Natural killer cell treated with Interleukin-12 subunit alpha and Interleukin-12 subunit beta and Interleukin-15 and Interleukin-18, amount 100 ng/mL, for 72 hours (primary cell): ENCODE measurements around the gene WARS2. TPM values are rescaled to one million over a fixed set of nuclear protein-coding genes. Genes with fewer than 3 reads are reported as not detected.

ENCODE experiments used
- ATAC-seq, 2 donors: fragments of 150-1000 bp; cut with Tn5 transposase in 1 of 2; sonication (Bioruptor Pico), chemical (Tn5 transposase) in 1 of 2; 2 replicates each; pipeline ENCODE4 v1.10.0; 2021
- DNase-seq: peaks from one replicate; pipeline ENCODE4 v3.0.0; 2022; ENCODE audit warnings: low spot score
- H3K27ac Mint-ChIP-seq, 2 donors: 1 replicate in 1 of 2; 2 replicates in 1 of 2; pipeline ENCODE4 v1.8.0; 2022; ENCODE audit warnings: mixed read lengths in 2 of 2, mild to moderate bottlenecking in 1 of 2, moderate library complexity in 1 of 2
- H3K27me3 Mint-ChIP-seq, 2 donors: 1 replicate in 1 of 2; 2 replicates in 1 of 2; pipeline ENCODE4 v1.8.0; 2022; ENCODE audit warnings: mixed read lengths in 2 of 2
- H3K36me3 Mint-ChIP-seq: one replicate; pipeline ENCODE4 v1.8.0; 2022; ENCODE audit warnings: mixed read lengths
- H3K4me1 Mint-ChIP-seq, 2 donors: 1 replicate in 1 of 2; 2 replicates in 1 of 2; pipeline ENCODE4 v1.8.0; 2022; ENCODE audit warnings: low read depth in 2 of 2, mixed read lengths in 2 of 2, mild to moderate bottlenecking in 1 of 2
- H3K4me3 Mint-ChIP-seq: one replicate; pipeline ENCODE4 v1.8.0; 2022; ENCODE audit warnings: mixed read lengths
- H3K9me3 Mint-ChIP-seq: 2 replicates; pipeline ENCODE4 v1.8.0; 2022; ENCODE audit warnings: mixed read lengths
- total RNA-seq, 2 donors: library from RNA; stranded (reverse); gene quantifications; one replicate each; pipeline ENCODE4 v1.2.3, GENCODE V29; 2022

Gene WARS2
- total RNA-seq, 2 donors from 2014 or later = 14.3 to 17.1 TPM

DNA sequence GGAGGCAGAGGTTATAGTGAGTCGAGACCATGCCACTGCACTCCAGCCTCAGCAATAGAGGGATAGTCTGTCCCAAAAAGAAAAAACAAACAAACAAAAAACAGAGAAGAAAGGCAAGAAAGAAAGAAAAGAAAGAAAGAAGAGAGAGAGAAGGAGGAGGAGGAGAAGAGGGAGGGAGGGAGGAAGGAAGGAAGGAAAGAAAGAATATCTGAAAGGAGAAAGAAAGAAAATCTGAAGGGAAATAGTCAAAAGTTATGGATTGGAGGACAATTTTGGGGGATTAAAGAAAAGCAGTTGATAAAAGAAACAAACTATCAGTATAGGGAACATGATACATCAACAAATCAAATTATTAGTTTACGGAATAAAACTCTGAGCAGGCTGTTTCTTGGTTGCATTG is 84.9 kb downstream of the WARS2 start:
- ATAC-seq (no peak), DNase-seq (no peak)
- Mint-ChIP-seq H3K9me3 (peaks cover 2% of the 10 kb centered on the region), H3K27ac (no peak overlapping the region), H3K4me1 (no peaks in the 10 kb centered on the region), H3K27me3 (no peaks in the 10 kb centered on the region), H3K4me3 (no peak overlapping the region), H3K36me3 (peaks cover 5% of the 10 kb centered on the region)

DNA sequence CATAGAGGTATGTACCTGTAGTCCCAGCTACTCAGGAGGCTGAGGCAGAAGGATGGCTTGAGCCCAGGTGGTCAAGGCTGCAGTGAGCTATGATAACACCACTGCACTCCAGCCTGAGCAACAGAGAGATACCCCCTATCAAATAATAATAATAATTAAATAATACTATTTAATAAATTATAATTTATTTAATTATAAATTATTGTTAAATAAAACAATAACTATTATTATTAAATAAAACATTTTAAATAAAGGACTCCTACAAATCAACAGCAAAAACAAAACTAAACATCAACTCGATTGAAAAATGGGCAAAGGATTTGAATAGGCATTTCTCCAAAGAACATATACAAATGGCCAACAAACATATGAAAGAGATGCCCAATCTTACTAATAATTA is 86.5 kb downstream of the WARS2 start:
- Mint-ChIP-seq H3K9me3 (peaks cover 9% of the 10 kb centered on the region), H3K4me3 (no peak overlapping the region), H3K27ac (no peak overlapping the region), H3K36me3 (peaks cover 8% of the 10 kb centered on the region), H3K4me1 (peaks cover 0 to 3% of the 10 kb centered on the region in 2 donors), H3K27me3 (no peaks in the 10 kb centered on the region)
- no peak for DNase-seq
- ATAC-seq = no peak

DNA sequence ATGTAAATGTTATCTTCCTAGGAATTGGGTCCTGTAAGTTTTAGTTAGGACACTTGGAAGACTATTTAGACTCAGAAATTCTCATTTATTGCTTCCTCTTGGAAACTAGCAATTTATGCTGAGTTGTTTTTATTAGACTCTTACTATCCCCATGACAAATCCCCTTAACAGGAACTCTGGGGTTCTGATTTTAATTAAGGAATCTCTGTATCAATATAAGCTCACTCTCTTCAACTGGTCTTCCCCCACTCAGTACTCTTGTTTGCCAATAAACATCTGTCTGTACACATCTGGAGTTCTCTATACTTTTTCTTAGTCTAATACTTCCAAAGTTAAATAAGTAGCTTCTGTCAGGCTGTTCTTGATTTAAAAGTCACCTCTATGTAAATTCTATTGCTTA is 88.2 kb downstream of the WARS2 start:
- H3K27me3 Mint-ChIP-seq = no peaks in the 10 kb centered on the region
- H3K4me1 Mint-ChIP-seq = peaks cover 0 to 3% of the 10 kb centered on the region in 2 donors
- peaks cover 8% of the 10 kb centered on the region for H3K36me3 Mint-ChIP-seq
- DNase-seq = no peak
- ATAC-seq = no peak
- H3K27ac Mint-ChIP-seq = no peak overlapping the region
- H3K9me3 Mint-ChIP-seq = peaks cover 9% of the 10 kb centered on the region
- no peak overlapping the region for H3K4me3 Mint-ChIP-seq

DNA sequence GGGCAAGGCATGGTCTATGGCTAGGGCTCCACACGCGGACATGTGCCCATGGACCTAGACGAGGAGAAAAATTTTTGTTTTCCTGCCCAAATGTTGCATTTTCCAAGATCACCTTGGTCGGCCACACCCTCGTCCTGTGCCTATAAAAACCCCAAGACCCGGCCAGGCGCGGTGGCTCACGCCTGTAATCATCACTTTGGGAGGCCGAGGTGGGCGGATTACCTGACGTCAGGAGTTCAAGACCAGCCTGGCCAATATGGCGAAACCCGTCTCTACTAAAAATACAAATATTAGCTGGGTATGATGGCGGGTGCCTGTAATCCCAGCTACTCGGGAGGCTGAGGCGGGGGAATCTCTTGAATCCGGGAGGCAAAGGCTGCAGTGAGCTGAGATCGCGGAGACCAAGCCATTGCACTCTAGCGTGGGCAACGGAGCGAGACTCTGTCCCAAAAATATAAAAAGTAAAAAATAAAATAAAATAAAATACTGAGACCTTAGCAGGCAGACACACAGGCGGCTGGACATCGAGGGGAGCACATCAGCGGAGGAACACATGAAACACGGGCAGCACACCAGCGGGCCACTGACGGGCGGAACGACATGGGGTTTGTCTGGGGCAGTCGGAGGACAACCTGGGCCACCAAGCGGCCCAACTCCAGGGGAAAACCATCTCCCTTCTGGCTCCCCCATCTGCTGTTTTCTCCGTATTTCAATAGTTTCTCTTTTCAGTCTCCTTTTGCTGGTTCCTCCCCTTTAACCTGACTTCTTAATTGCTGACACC is 91.6 kb downstream of the WARS2 start:
- H3K27me3 Mint-ChIP-seq = no peaks in the 10 kb centered on the region
- no peak for DNase-seq
- no peak overlapping the region for H3K27ac Mint-ChIP-seq
- ATAC-seq = no peak
- H3K9me3 Mint-ChIP-seq = peaks cover 6% of the 10 kb centered on the region
- H3K4me3 Mint-ChIP-seq = no peak overlapping the region
- peaks cover 19% of the 10 kb centered on the region for H3K36me3 Mint-ChIP-seq
- H3K4me1 Mint-ChIP-seq = peaks cover 0 to 3% of the 10 kb centered on the region in 2 donors

- no peak overlapping the region for H3K4me3 Mint-ChIP-seq
- H3K9me3 Mint-ChIP-seq = peaks cover 6% of the 10 kb centered on the region
- H3K36me3 Mint-ChIP-seq = peaks cover 22% of the 10 kb centered on the region
- H3K4me1 Mint-ChIP-seq = peaks cover 0 to 3% of the 10 kb centered on the region in 2 donors
- no peak overlapping the region for H3K27ac Mint-ChIP-seq
- H3K27me3 Mint-ChIP-seq = no peaks in the 10 kb centered on the region
- DNase-seq (no peak), ATAC-seq (no peak)
These were observed 93.5 kb downstream of the WARS2 start for GRCh38 chr1:119046785-119047438.

DNA sequence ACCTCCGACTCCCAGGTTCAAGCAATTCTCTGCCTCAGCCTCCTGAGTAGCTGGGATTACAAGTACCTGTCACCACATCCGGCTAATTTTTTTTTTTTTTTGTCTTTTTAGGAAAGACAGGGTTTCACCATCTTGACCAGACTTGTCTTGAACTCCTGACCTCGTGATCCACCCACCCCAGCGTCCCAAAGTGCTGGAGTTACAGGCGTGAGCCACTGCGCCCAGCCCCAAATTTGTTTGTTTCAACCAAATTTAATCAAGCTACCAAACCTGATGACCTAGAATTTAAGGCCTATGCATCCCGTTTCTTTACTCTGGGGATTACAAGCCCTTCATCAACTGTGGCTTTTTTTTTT is 94.0 kb downstream of the WARS2 start:
- DNase-seq = no peak
- H3K4me1 Mint-ChIP-seq = peaks cover 0 to 3% of the 10 kb centered on the region in 2 donors
- H3K9me3 Mint-ChIP-seq = peaks cover 6% of the 10 kb centered on the region
- ATAC-seq = no peak
- H3K36me3 Mint-ChIP-seq = peaks cover 22% of the 10 kb centered on the region
- no peak overlapping the region for H3K4me3 Mint-ChIP-seq
- no peaks in the 10 kb centered on the region for H3K27me3 Mint-ChIP-seq
- no peak overlapping the region for H3K27ac Mint-ChIP-seq

GRCh38 chr1:119045096-119045746 is 95.2 kb downstream of the WARS2 start:
- no peak for DNase-seq
- no peak overlapping the region for H3K4me3 Mint-ChIP-seq
- no peak overlapping the region for H3K27ac Mint-ChIP-seq
- H3K4me1 Mint-ChIP-seq = peaks cover 0 to 3% of the 10 kb centered on the region in 2 donors
- peaks cover 22% of the 10 kb centered on the region for H3K36me3 Mint-ChIP-seq
- peaks cover 6% of the 10 kb centered on the region for H3K9me3 Mint-ChIP-seq
- no peak for ATAC-seq
- H3K27me3 Mint-ChIP-seq = no peaks in the 10 kb centered on the region

GRCh38 chr1:119040906-119041305 is 99.5 kb downstream of the WARS2 start:
- Mint-ChIP-seq H3K27me3 (no peaks in the 10 kb centered on the region), H3K36me3 (peaks cover 14% of the 10 kb centered on the region), H3K9me3 (no peaks in the 10 kb centered on the region), H3K4me3 (no peak overlapping the region), H3K27ac (no peak overlapping the region), H3K4me1 (no peaks in the 10 kb centered on the region)
- no peak for DNase-seq
- no peak for ATAC-seq

- ATAC-seq (no peak), DNase-seq (no peak)
- Mint-ChIP-seq H3K36me3 (peaks cover 14% of the 10 kb centered on the region), H3K27me3 (no peaks in the 10 kb centered on the region), H3K4me3 (no peak overlapping the region), H3K27ac (no peak overlapping the region), H3K9me3 (no peaks in the 10 kb centered on the region), H3K4me1 (no peaks in the 10 kb centered on the region)
These were observed 100.0 kb downstream of the WARS2 start for GRCh38 chr1:119040489-119040888.

DNA sequence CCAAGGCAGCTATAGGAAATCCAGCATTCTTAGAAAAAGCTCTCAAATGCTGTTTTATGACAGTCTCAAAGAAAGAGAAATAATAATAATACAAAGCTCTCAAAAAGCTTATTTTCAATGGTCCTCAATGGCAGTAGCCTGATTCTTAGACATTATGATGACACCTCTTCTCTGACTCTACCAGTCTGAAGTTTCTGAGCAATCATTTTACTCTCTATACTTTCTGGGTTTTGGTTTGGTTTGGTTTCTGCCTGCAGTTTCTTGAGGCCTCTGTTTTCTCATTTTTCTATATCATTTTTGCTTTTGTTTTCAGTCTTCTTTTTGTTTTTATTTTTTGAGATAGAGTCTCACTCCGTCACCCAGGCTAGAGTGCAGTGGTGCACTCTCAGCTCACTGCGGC is 102.1 kb downstream of the WARS2 start:
- H3K4me3 Mint-ChIP-seq = no peak overlapping the region
- no peaks in the 10 kb centered on the region for H3K4me1 Mint-ChIP-seq
- H3K9me3 Mint-ChIP-seq = no peaks in the 10 kb centered on the region
- DNase-seq = no peak
- no peak for ATAC-seq
- no peak overlapping the region for H3K27ac Mint-ChIP-seq
- H3K27me3 Mint-ChIP-seq = no peaks in the 10 kb centered on the region
- H3K36me3 Mint-ChIP-seq = no peaks in the 10 kb centered on the region

- no peak overlapping the region for H3K4me3 Mint-ChIP-seq
- H3K27ac Mint-ChIP-seq = no peak overlapping the region
- H3K36me3 Mint-ChIP-seq = no peaks in the 10 kb centered on the region
- no peaks in the 10 kb centered on the region for H3K27me3 Mint-ChIP-seq
- H3K4me1 Mint-ChIP-seq = no peaks in the 10 kb centered on the region
- DNase-seq (no peak), ATAC-seq (no peak)
- no peaks in the 10 kb centered on the region for H3K9me3 Mint-ChIP-seq
These were observed 106.1 kb downstream of the WARS2 start for GRCh38 chr1:119034359-119034758.

DNA sequence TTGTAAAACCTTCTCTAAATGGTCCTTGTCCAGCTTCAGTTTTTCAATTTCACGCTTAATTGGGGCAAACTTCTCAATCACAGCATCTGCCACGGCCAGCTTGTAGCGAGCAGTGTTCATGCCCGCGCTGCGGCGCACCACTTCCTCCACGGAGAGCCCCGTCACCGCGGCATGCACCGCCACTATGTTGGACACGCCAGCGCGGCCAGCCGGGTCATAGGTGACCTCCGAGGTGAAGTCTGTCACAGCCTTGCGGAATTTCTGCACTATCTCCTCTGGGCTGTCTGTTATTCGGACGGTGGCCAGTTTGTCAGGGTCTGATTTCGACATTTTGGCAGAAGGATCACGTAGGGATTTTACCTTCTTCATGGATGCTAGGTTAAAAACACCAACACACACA is 107.5 kb downstream of the WARS2 start:
- Mint-ChIP-seq H3K4me3 (no peak overlapping the region), H3K36me3 (no peaks in the 10 kb centered on the region), H3K4me1 (no peaks in the 10 kb centered on the region), H3K27me3 (no peaks in the 10 kb centered on the region), H3K9me3 (no peaks in the 10 kb centered on the region), H3K27ac (no peak overlapping the region)
- ATAC-seq = no peak
- DNase-seq = no peak

- H3K4me1 Mint-ChIP-seq = no peaks in the 10 kb centered on the region
- DNase-seq (no peak), ATAC-seq (no peak)
- no peak overlapping the region for H3K4me3 Mint-ChIP-seq
- H3K27ac Mint-ChIP-seq = no peak overlapping the region
- H3K9me3 Mint-ChIP-seq = peaks cover 9% of the 10 kb centered on the region
- no peaks in the 10 kb centered on the region for H3K27me3 Mint-ChIP-seq
- peaks cover 10% of the 10 kb centered on the region for H3K36me3 Mint-ChIP-seq
These were observed 112.7 kb downstream of the WARS2 start for GRCh38 chr1:119027759-119028158.

- H3K36me3 Mint-ChIP-seq = peaks cover 11% of the 10 kb centered on the region
- H3K4me3 Mint-ChIP-seq = no peak overlapping the region
- H3K27ac Mint-ChIP-seq = no peak overlapping the region
- no peak for DNase-seq
- no peaks in the 10 kb centered on the region for H3K27me3 Mint-ChIP-seq
- H3K4me1 Mint-ChIP-seq = no peaks in the 10 kb centered on the region
- peaks cover 9% of the 10 kb centered on the region for H3K9me3 Mint-ChIP-seq
- no peak for ATAC-seq
These were observed 113.5 kb downstream of the WARS2 start for GRCh38 chr1:119026956-119027355.
